GM21576 (cell line): Measurements from ENCODE around the gene DLX1.
"Not testable (repeated sequence)": the region's sequence is repeated elsewhere in the genome, so short reads cannot be mapped to it uniquely, and the experiment has no call there.

Source experiments
- ATAC-seq: cut with Tn5 transposase; IDR thresholded peaks from one replicate; pipeline ENCODE4 v1.9.1; 2021; ENCODE audit warnings: mild to moderate bottlenecking, moderate library complexity; ENCODE audit not compliant: unreplicated experiment

DLX1 gene

DNA sequence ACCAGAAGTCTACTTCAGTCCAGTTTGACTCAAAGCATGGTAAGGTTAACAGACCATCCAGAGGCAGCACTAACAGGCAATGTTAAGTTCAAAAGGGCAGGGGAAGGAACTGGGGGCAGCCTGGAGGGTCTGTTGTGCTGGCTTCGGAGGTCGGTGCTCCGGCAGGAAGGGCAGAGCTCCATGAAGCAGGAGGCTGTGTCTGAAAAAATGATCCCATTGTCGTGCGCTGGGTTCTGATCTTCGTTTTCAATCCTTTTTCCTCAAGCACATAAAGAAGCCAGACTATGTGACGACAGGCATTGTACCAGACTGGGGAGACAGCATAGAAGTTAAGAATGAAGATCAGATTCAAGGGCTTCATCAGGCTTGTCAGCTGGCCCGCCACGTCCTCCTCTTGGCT is 21.9 kb upstream of the DLX1 start:
- no peak for ATAC-seq

DNA sequence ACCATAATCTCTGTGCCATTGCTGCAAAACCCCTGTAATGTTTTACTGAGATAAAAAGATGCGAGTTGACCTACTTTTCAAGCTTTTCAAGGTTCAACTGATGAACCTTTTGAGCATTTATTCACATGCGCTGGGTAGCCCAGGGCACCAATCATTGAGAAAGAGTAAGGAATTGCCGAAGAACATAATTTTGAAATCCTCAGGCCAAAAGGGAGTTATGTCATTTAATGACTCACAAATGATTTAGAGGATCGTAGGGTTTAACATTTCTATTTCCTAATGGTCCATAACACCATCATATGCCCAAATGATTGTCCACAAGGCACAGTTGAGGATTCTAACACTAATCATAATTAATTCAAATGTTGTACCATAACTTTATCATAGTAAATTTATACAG is 20.2 kb upstream of the DLX1 start:
- ATAC-seq, result no peak

DNA sequence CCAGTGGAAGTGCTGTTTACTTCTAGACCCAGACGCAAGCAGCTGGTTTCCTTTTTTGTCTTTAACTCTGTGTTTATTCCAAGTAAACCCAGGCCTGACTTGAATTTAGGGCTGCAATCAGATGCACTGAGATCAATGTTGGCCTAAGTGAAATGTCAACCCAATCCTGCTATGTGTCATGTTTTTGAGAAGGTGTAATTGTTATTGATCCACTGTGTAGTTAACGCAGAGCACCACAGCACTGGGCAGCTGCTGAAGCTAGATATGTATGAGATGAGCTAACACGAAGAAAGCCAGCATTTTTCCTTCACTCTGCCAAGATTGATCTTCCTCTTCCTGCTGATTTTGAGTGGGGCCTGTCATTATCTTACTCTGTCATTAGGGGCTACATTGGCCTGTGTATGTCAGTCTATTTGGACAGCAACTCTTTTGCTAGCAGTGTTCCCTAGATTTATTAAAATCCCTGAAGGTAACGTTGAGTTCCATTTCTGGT is 18.9 kb upstream of the DLX1 start:
- ATAC-seq, result no peak

DNA sequence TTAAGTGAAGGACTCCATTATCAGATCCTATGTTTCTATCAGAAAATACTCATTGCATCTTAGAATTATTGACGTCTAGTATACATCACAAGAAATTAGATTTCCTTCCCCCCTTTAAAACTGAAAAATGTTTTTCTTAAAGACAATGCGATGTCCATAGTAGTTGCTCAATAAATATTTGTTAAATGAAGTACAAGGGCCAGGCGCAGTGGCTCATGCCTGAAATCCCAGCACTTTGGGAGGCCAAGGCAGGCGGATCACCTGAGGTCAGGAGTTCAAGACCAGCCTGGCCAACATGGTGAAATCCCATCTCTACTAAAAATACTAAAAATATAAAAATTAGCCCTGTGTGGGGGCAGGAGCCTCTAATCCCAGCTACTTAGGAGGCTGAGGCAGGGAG is 17.4 kb upstream of the DLX1 start:
- ATAC-seq, result not testable (repeated sequence)

DNA sequence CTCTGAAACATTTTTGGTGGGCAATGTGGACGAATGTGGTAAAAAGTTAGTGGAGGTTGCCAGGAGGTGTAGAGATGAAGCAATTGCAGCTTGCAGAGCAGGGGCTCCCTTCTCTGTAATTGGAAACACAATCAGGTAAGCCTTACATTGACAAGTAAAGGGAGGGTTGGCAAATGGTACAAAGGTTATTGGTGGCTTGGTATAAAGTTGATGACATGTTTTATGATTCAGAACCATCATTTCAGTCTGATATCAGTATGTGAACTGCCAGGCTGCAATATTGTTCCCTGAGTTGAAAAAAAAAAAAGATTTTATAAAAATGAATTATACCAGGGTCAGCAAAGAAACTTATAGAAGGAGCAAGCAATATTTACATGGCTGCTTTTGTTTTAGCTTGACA is 14.4 kb upstream of the DLX1 start:
- no peak for ATAC-seq

DNA sequence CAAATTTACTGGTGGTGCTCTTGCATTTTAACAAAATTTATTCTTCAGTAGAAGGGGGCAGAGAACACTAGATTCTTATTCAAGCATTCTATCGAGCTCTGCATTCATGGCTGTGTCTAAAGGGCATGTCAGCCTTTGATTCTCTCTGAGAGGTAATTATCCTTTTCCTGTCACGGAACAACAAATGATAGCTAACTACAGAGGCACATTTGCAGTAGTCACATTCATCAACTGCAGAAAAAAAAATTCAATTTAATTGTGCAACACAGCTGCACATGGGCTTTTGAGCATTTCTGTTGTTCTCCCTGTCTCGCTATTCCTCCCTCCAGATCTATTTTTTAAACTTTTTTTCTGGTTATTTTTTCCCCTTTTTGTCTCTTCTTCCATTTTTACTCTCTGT is 13.0 kb upstream of the DLX1 start:
- no peak for ATAC-seq

DNA sequence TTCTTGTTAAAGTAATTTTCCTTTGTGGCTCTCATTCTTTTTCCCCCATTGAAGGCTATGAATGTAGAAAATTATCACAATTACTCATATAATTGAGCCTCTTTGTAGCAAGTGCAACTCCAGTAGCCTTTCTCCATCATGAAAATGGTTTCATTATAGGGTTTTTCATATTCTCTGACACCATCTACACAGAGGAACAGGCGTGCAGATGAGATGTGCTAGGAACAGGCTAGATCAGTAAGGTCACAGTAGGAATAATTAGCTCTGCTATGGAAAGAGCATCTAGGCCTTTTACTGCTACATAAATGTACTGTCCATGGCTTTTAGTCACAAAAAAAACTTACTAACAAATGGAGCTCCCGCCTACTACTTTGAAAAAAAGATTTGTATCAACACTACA is 12.6 kb upstream of the DLX1 start:
- ATAC-seq, result no peak

DNA sequence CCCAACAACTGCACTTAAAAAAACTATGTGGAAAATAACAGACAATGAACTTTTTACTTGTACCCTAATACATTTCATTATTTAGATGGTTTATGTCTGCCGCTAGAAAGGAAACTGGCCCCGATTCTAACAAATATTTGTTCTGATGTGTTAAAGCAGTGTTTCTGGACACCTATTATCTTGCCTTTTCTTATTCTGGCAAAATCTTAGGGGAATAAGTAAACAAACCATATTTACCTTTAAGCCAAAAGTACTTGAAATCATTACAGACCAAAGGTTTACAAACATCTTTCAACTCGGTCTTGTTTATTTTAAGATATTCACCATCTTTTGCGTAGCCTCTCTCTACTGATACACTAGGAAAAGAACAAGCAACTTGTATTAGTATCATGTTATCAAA is 11.8 kb upstream of the DLX1 start:
- ATAC-seq, result no peak

DNA sequence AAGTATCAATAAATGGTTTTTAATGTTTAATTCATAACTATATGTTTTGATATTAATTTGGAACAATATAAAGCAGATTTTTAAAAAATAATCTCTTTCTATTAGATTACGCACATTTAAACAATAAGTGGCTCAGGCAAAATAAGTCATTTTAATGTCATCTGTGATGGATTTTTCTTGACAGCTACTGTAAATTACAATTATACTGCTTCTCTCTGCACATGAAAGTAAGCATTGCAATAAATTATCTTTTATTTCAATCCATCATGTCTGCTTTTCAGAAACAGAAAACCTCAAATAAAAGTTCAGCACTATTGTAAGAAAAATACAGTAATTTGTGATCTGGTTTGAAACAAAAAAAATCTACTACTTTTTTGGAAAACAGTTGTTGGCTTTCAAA is 11.1 kb upstream of the DLX1 start:
- ATAC-seq, result no peak

DNA sequence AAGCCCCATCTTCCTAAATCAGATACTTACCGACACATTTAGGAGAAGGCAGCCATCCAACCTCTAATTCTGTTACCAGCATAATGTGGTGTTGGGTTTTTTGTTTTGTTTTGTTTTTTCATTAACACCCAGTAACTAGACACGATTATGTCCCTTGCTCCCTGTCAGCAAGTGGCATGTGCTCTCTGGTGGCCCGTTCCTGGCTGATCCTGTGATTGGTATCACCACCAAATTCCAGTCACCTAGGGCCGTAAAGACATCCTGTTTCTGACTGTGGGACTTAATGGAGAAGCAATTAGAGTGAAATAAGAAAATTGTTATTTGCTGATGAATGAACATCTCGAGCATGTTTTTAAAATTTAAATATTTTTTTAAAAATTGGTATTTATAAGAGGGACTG is 5.9 kb upstream of the DLX1 start:
- no peak for ATAC-seq

DNA sequence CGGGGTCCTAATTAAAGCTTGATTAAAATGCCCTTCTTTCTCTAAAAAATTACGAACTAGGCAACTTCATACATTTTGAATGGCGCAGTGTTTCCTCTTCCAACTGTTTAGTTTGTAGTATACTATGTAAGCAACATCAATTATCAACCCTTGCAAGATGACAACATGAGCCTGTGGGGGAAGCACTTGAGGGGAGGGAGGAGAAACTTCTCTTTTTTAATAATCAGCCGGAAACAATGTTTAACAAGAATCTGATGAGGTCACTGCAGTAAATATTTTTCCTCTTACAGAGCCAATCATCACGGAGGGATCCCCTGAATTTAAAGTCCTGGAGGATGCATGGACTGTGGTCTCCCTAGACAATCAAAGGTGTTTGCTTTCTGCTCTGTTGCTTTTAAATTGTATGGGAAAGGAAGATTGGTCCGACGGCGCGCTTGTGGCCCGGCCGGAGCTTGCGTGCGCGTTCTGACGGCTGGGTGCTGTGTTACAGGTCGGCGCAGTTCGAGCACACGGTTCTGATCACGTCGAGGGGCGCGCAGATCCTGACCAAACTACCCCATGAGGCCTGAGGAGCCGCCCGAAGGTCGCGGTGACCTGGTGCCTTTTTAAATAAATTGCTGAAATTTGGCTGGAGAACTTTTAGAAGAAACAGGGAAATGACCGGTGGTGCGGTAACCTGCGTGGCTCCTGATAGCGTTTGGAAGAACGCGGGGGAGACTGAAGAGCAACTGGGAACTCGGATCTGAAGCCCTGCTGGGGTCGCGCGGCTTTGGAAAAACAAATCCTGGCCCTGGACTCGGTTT is 5.3 kb upstream of the DLX1 start:
- no peak for ATAC-seq

DNA sequence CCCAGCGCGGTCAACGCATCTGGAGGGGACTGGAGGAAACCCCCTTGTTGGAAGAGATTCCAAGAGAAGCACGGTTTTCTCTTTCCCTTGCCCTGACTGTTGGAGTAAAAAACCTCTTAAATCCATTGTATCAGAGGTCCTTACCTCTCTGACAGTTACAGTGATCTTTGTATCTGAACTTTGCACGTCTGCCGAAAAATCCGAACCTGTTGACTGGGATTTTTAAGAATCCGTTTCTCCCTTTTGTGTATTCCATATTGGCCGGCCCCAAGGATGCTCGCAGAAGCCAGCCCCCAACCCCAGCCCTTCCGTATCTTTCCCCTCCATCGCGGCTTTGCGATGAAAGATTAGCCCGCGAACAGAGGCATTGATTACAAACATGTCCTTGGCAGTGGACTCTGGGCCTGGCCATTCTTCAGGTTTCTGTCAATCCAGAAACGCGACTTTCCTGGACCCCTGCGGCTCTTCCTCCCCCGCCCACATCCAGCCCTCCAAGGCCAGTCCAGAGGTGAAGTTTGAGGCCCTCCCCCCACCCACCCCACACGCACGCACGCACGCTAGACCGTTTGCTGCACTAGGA is 4.6 kb upstream of the DLX1 start:
- no peak for ATAC-seq

DNA sequence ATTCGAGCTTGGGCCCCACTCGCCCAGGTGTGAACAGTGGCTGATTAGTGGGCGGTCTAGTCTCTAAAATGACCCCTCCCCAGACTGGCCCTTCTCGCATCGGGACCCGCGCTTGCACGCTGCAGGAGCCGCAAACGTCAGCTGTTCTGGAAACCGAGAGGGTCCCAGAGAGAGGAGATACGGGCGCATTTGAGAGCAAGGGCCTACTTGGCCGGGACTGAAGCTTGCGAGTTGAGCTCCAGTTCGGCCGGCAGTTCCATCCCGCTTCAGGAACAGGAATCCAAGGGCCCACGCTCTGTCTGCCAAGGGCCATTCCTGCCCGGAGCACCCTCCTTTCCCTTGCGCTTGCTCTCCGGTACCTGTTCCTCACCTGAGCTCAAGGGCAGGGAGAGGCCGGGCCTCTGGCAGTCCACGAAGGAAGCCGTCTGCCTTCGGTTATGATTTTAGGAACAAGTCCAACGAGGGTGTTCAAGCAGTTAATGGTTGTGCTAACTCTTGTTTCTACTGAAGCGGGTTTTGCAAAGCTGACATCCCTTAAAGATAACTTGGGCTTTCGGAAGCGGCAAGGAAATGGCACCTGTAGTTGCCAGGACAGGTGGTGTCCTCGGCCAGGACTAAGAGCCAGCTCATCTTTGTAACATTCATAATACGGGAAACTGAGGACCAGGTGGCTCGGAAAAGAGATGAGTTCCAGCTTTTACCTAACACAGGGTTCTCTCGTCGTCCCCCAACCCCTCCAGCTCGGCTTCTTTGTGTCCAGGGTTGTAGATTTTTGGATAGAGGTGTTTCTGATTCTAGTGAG is 3.9 kb upstream of the DLX1 start:
- ATAC-seq, result no peak

DNA sequence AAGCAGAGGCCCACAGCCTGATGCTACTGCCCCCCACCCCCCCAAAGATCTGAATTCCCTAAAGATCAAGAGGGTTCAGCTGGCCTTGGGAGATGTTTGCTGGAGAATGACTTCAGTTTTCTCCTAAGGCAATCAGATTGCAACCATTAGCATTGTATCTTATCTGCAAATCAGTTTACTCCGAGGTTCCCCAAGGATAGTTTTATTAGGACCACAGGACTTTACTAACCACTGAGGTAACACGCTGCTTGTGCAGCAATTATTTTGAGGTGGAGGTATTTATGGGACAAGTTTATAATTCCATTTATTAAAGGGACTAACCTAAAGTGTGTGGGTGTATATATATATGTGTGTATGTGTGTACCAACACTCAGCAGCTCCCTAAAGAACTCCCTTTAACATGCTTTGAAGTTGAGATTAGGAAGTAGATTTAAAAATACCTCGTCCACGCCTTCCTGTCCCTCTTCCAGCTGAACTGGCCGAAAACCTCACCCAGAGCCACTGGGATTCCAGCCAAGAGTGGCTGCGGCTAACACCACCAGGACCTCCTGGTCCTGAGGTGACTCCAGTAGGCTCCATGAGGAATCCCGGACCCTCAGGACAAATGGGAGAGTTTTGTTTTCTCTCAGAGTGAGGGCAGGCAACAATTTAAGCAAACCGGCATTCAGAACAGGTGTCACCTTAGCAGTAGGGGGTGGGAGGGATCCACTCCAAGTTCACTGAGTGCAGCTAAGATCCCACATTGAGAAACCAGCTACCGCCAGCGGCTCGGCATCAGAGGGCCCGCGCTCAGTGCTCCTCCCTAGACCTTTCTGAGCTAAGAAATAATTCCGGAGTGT is 3.0 kb upstream of the DLX1 start:
- no peak for ATAC-seq

DNA sequence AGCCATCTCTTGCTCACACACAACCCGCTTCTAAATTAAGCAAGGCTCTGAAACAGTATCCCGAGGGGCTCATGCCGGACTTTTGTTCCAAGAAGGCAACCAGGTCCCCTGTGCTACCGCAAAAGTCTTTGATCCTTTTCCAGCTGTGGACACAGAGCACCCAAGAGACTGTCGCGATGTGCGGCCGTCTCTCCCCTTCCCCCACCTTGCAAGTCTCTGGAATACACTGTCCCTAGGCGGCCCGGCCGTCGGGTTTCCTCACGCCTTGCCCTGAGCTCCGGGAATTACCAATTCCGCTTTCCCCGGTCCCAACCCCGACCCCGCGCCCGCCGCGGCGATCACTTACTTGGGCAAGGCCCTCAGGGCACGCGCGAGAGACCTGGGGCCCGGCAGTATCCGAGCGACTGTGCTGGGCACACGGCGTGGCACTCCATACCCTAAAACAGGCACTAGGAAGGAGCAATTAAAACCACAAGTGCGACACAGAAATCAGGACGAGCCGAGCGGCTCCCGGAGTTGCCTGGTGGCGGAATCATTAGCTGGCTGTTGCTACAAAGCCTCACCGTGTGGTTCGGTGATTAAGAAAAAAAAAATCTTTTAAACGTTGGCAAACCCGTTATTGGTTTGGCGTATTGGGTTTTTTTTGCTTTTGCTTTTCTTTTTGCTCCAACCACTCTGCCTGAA is 2.2 kb upstream of the DLX1 start:
- no peak for ATAC-seq

DNA sequence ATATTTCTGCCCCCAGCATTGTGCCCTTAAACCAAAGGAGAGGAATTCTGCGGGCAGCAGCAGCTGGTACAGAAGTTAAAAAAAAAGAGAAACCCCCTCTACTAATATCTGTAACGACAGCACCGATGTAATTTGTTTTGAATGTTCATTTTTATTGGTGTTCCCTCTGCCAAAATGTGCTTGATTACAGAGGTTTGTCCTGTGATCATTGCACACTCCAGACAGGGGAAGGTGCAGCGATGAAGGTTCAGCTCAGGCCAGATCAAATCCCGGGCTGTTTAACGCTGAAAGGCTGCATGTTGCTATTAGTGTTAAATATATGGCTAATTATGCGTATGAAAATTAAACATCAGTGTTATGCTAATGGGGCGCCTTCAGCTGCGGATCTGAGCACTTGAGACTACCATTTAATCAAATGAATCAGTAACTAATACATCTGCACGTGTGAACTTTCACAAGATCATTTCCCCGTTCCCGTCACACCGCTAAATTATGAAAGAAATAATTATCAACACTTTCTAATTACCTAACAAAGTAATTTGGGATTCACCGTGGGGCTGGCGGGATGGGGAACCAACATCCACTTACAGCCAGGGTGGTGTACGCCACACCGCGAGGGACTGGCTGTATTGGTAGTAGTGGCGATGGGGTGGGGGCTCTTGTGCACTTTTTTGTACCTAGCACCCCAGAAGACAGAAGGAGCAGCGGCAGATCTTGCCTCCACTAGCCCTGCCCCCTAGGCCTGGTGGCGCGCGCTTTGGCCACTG is 1.5 kb upstream of the DLX1 start:
- ATAC-seq, result no peak

DNA sequence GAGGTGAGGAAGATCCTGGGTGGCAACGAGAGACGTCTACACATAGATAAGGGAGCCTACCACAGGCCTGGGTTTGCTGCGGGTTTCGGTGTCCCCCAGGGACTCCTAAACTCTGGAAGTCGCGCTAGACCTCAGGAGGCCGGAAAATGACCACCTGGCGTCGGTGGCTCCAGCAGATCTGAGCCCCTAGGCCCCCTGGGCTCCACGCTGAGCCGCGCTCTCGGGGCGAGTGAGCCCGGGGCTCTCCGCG is 987 bp upstream of the DLX1 start:
- ATAC-seq, result no peak

DNA sequence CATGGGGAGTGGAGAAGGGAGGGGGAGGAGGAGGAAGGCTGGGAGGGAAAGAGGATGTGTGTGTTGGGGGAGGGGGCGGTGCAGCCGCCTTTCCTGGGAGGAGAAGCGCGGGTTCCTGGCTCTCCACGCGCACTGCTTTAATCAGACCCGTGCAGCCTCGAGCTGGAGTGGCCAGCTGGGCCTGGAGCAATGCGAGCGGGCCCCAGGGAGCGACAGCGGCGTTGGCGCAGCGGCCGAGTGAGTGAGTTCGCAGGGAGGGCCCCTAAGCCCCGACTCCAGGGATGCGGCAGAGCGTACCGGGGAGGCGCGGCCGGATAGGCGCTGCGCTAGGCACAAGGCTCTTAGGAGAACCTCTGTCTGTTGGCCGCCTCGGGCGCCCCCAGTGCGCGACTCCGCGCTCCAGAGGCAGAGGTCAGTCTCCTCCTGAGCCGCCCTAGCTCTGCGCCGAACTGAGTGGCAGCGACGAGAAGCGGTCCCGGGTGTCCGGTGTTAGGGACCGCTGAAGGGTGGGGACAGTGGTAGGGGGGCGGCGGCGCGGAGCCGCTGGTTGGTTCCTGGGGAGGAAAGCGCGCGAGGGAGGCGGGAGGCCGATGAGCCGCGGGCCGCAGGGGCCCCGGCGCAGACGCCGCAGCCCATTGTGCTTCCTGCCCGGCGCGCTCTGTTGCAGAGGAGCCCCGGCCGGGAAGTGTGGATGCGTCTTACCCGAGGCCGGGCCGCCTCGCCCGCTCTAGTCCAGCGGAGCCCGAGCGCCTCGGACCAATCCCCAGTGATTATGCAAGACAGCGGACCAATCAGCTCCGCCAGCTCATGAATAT is 455 bp upstream of the DLX1 start:
- ATAC-seq, result peak; percentile 85
